Spleen (tissue), 7 donors: ENCODE data around the gene GSDMA.

Experiments used
- POLR2A ChIP-seq, 3 donors: fragments of 450-650 bp; IDR thresholded peaks; one replicate each; pipeline ENCODE4 v1.5.1; 2017; ENCODE audit warnings: antibody characterized with exemption in 3 of 3, mild to moderate bottlenecking in 1 of 3
- TF ChIP-seq, protein P1 (sequence below), 11 experiments: fragments of 200-600 bp in 7 of 11; fragments of 450-650 bp in 4 of 11; sonication (generic) in 4 of 11; IDR thresholded peaks in 8 of 11; conservative IDR thresholded peaks in 3 of 11; 1 replicate in 7 of 11; 2 replicates in 4 of 11; pipeline versions ENCODE4 v1.4.0 to v1.8.0; 2016 to 2021; ENCODE audit warnings: antibody characterized with exemption in 11 of 11, inconsistent platforms in 4 of 11, mild to moderate bottlenecking in 1 of 11
- donor health status: DM: no; HTN: no; CAD: no; lungs with moderate emphysema.
- donor health status: DM: no; HTN: no; CAD: no.
- donor health status: DM: no; HTN: no; CAD: no.

DNA sequence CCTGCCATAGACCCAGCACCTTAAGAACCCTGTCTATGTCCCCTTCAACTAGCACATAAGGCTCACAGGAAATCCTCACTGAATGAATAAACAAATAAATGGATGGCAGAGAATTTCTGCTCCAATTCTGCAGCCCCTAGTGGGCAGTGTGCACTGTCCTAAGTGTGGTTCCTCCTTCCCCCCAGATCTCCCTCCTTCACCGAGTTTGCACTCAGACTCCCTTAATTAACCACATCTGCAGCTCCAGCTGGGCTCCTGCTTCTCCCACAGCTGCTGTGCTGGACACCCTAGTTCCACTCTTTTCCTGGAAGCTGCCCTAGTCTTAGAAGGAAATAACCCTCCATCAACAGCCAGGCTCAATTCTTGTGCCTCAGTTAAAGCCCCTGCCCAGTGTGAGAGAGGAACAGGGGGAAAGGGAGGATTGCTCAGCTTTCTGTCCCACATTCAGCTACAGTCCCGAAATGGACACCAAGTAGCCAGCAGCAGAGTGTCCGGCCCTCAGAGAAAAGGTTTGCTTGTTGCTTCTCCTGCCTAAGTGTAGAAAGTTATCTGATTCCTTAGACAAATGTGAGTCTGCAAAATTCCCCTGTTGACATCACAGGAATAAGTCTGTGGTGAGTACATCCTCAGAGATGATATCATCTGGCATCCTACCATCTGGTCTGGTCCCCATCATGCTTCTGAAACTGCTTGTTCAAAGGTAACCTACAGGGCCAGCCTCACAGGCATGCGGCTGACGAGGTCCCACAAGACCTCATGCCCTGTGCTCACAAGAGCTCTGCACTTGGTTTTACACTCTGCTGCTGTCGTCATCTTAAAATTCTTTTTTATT is 23.0 kb upstream of the GSDMA start:
- TF ChIP-seq, protein P1, sequence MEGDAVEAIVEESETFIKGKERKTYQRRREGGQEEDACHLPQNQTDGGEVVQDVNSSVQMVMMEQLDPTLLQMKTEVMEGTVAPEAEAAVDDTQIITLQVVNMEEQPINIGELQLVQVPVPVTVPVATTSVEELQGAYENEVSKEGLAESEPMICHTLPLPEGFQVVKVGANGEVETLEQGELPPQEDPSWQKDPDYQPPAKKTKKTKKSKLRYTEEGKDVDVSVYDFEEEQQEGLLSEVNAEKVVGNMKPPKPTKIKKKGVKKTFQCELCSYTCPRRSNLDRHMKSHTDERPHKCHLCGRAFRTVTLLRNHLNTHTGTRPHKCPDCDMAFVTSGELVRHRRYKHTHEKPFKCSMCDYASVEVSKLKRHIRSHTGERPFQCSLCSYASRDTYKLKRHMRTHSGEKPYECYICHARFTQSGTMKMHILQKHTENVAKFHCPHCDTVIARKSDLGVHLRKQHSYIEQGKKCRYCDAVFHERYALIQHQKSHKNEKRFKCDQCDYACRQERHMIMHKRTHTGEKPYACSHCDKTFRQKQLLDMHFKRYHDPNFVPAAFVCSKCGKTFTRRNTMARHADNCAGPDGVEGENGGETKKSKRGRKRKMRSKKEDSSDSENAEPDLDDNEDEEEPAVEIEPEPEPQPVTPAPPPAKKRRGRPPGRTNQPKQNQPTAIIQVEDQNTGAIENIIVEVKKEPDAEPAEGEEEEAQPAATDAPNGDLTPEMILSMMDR (IDR thresholded peaks at IDR 0.05 in 8 of 11, conservative IDR thresholded peaks at IDR 0.05 in 3 of 11), result peak in 10 of 11 experiments; percentile 6 to 49 (median 36)
- TF ChIP-seq POLR2A (IDR thresholded peaks at IDR 0.05), result no peak
